H9 (cell line): ENCODE results near the gene CAV2. TPM values are rescaled to one million over a fixed set of nuclear protein-coding genes. Genes with fewer than 3 reads are reported as not detected.
A peak's percentile ranks its signal among the peaks of the same experiment; 100 is the strongest.

Experiments used
- DNase-seq: peaks from one replicate; pipeline ENCODE4 v3.0.0-alpha.2; 2017
- H2AFZ ChIP-seq: one replicate; pipeline ENCODE4 v1.6.1; 2013; ENCODE audit warnings: mild to moderate bottlenecking, low read length, control low read depth, moderate library complexity
- H2AK5ac ChIP-seq: 2 replicates; pipeline ENCODE4 v1.6.1; 2013; ENCODE audit warnings: low read length, control low read depth, mixed read lengths; ENCODE audit not compliant: insufficient read length
- H2BK120ac ChIP-seq: one replicate; pipeline ENCODE4 v1.6.1; 2013; ENCODE audit warnings: low read depth, mild to moderate bottlenecking, low read length, control low read depth, inconsistent platforms; ENCODE audit not compliant: poor library complexity, severe bottlenecking
- H2BK12ac ChIP-seq: 2 replicates; pipeline ENCODE4 v1.6.1; 2013; ENCODE audit warnings: low read length, control low read depth, mixed read lengths, low read depth; ENCODE audit not compliant: insufficient read length
- H2BK15ac ChIP-seq: 2 replicates; pipeline ENCODE4 v1.6.1; 2013; ENCODE audit warnings: low read depth, low read length, control low read depth
- H2BK20ac ChIP-seq: one replicate; pipeline ENCODE4 v1.6.1; 2013; ENCODE audit warnings: low read depth, mild to moderate bottlenecking, low read length, control low read depth, inconsistent platforms; ENCODE audit not compliant: poor library complexity, severe bottlenecking
- H2BK5ac ChIP-seq: 2 replicates; pipeline ENCODE4 v1.6.1; 2013; ENCODE audit warnings: low read length, control low read depth, mixed read lengths; ENCODE audit not compliant: insufficient read length
- H3K14ac ChIP-seq: 2 replicates; pipeline ENCODE4 v1.6.1; 2013; ENCODE audit warnings: low read length, control low read depth; ENCODE audit not compliant: insufficient read depth
- H3K18ac ChIP-seq: 2 replicates; pipeline ENCODE4 v1.6.1; 2013; ENCODE audit warnings: low read depth, mild to moderate bottlenecking, mixed read lengths, low read length, control low read depth; ENCODE audit not compliant: insufficient read length
- H3K23ac ChIP-seq: 2 replicates; pipeline ENCODE4 v1.6.1; 2013; ENCODE audit warnings: low read length, control low read depth, mixed read lengths, low read depth; ENCODE audit not compliant: insufficient read length
- H3K23me2 ChIP-seq: 2 replicates; pipeline ENCODE4 v1.6.1; 2013; ENCODE audit warnings: low read depth, mild to moderate bottlenecking, mixed read lengths, low read length, control low read depth; ENCODE audit not compliant: insufficient read length, poor library complexity, severe bottlenecking
- H3K27ac ChIP-seq: 2 replicates; pipeline ENCODE4 v1.5.1; 2013; ENCODE audit warnings: low read length, control low read depth, mixed read lengths, low read depth; ENCODE audit not compliant: insufficient read length
- H3K27me3 ChIP-seq: 2 replicates; pipeline ENCODE4 v1.6.1; 2013; ENCODE audit warnings: low read length, control low read depth, inconsistent platforms; ENCODE audit not compliant: insufficient read depth
- H3K4ac ChIP-seq: 2 replicates; pipeline ENCODE4 v1.6.1; 2013; ENCODE audit warnings: low read depth, mild to moderate bottlenecking, control low read depth, inconsistent platforms, low read length, moderate library complexity
- H3K4me1 ChIP-seq: 2 replicates; pipeline ENCODE4 v1.6.1; 2013; ENCODE audit warnings: low read length, control low read depth, inconsistent platforms; ENCODE audit not compliant: insufficient read depth
- H3K4me2 ChIP-seq: 2 replicates; pipeline ENCODE4 v1.6.1; 2013; ENCODE audit warnings: low read length, control low read depth, mixed read lengths; ENCODE audit not compliant: insufficient read length, insufficient read depth
- H3K56ac ChIP-seq: 2 replicates; pipeline ENCODE4 v1.6.1; 2013; ENCODE audit warnings: low read depth, mild to moderate bottlenecking, mixed read lengths, low read length, control low read depth; ENCODE audit not compliant: insufficient read length
- H3K79me1 ChIP-seq: 2 replicates; pipeline ENCODE4 v1.6.1; 2013; ENCODE audit warnings: low read depth, mild to moderate bottlenecking, moderate library complexity, low read length, control low read depth, inconsistent platforms; ENCODE audit not compliant: insufficient read depth, poor library complexity, severe bottlenecking
- H3K79me2 ChIP-seq: 2 replicates; pipeline ENCODE4 v1.6.1; 2013; ENCODE audit warnings: low read length, control low read depth, inconsistent platforms; ENCODE audit not compliant: insufficient read depth
- H3K9ac ChIP-seq: 2 replicates; pipeline ENCODE4 v1.6.1; 2013; ENCODE audit warnings: low read length, control low read depth, mixed read lengths; ENCODE audit not compliant: insufficient read length; ENCODE audit errors: extremely low read depth
- H3K9me3 ChIP-seq: one replicate; pipeline ENCODE4 v1.6.1; 2013; ENCODE audit warnings: low read depth, low read length, inconsistent platforms; ENCODE audit not compliant: control insufficient read depth
- H3T11ph ChIP-seq: one replicate; pipeline ENCODE4 v1.6.1; 2013; ENCODE audit warnings: mild to moderate bottlenecking, low read length, control low read depth, inconsistent platforms
- H4K20me1 ChIP-seq: one replicate; pipeline ENCODE4 v1.6.1; 2013; ENCODE audit not compliant: control insufficient read depth, insufficient read length, insufficient read depth
- H4K5ac ChIP-seq: 2 replicates; pipeline ENCODE4 v1.6.1; 2013; ENCODE audit warnings: low read depth, mild to moderate bottlenecking, mixed read lengths, low read length, control low read depth; ENCODE audit not compliant: insufficient read length
- H4K8ac ChIP-seq: replicated peaks from 2 replicates; pipeline ENCODE4 v1.6.1; 2013; ENCODE audit warnings: low read length, control low read depth, mixed read lengths, low read depth; ENCODE audit not compliant: insufficient read length
- H4K91ac ChIP-seq: 2 replicates; pipeline ENCODE4 v1.6.1; 2013; ENCODE audit warnings: low read depth, mild to moderate bottlenecking, moderate library complexity, mixed read lengths, low read length, control low read depth; ENCODE audit not compliant: insufficient read length
- H3K27ac Mint-ChIP-seq, 3 experiments: 2 replicates in 2 of 3; 3 replicates in 1 of 3; pipeline ENCODE4 v1.8.0; 2020 to 2021; ENCODE audit warnings: mixed read lengths in 3 of 3, mild to moderate bottlenecking in 1 of 3, moderate library complexity in 1 of 3
- H3K27me3 Mint-ChIP-seq: 2 replicates; pipeline ENCODE4 v1.8.0; 2021; ENCODE audit warnings: low read depth, mild to moderate bottlenecking, moderate library complexity, mixed read lengths
- H3K36me3 Mint-ChIP-seq, 3 experiments: 2 replicates in 2 of 3; 3 replicates in 1 of 3; pipeline ENCODE4 v1.8.0; 2020 to 2021; ENCODE audit warnings: low read depth in 3 of 3, mixed read lengths in 3 of 3; ENCODE audit not compliant: insufficient read depth in 1 of 3
- H3K4me1 Mint-ChIP-seq, 2 experiments: 2 replicates each; pipeline ENCODE4 v1.8.0; 2020; ENCODE audit warnings: mixed read lengths in 2 of 2
- H3K4me3 Mint-ChIP-seq, 2 experiments: 2 replicates in 1 of 2; 3 replicates in 1 of 2; pipeline ENCODE4 v1.8.0; 2020 to 2021; ENCODE audit warnings: mild to moderate bottlenecking in 2 of 2, mixed read lengths in 2 of 2, moderate library complexity in 1 of 2
- H3K9me3 Mint-ChIP-seq, 2 experiments: 2 replicates in 1 of 2; 3 replicates in 1 of 2; pipeline ENCODE4 v1.8.0; 2020; ENCODE audit warnings: mild to moderate bottlenecking in 2 of 2, mixed read lengths in 2 of 2, moderate library complexity in 1 of 2
- CTCF ChIP-seq: fragments of 200-600 bp; sonication (generic); conservative IDR thresholded peaks from 3 replicates; pipeline ENCODE4 v1.8.0; 2021; ENCODE audit warnings: antibody characterized with exemption, mild to moderate bottlenecking
- WGBS: extraction: QIAGEN DNeasy Blood & Tissue Kit; methylation state at CpG from one replicate; pipeline ENCODE4 v1.1.7; 2013; ENCODE audit warnings: missing lambda C conversion rate, low lambda C conversion rate, mixed read lengths; ENCODE audit not compliant: insufficient read length; ENCODE audit errors: extremely low coverage; 5-methylcytosine and 5-hydroxymethylcytosine counted together
- total RNA-seq: library from RNA; stranded (reverse); gene quantifications from 2 replicates; pipeline ENCODE4 v1.2.1, GENCODE V29; 2021

The CAV2 gene
- total RNA-seq, 1 experiment from 2014 or later: 3.7 TPM

- no peak for DNase-seq
- H2BK12ac ChIP-seq: no peak overlapping the region
- H2BK15ac ChIP-seq: no peak overlapping the region
- WGBS: no CpG with 5 or more reads among the region's 1 CpG
- H3K23me2 ChIP-seq: no peaks in the 10 kb centered on the region
- H2BK5ac ChIP-seq: no peak overlapping the region
- H3K9me3 ChIP-seq: no peaks in the 10 kb centered on the region
- no peak overlapping the region for H3K9ac ChIP-seq
- no peak overlapping the region for H2BK120ac ChIP-seq
- H3K4me1 Mint-ChIP-seq: no peaks in the 10 kb centered on the region
- no peak for TF ChIP-seq CTCF
- H3K18ac ChIP-seq: no peak overlapping the region
- H3K79me1 ChIP-seq: no peaks in the 10 kb centered on the region
- no peak overlapping the region for H3K23ac ChIP-seq
- H3K79me2 ChIP-seq: no peaks in the 10 kb centered on the region
- H3K36me3 Mint-ChIP-seq: peaks cover 0 to 4% (median 4%) of the 10 kb centered on the region in 3 experiments; a peak in 3 of 7 replicates
- no peaks in the 10 kb centered on the region; the same call in 1 of the 2 replicates for H3K27me3 Mint-ChIP-seq
- H2AK5ac ChIP-seq: no peak overlapping the region
- H3K56ac ChIP-seq: no peak overlapping the region
- peaks cover 6 to 10% of the 10 kb centered on the region in 2 experiments; a peak in 2 of 5 replicates for H3K9me3 Mint-ChIP-seq
- no peak overlapping the region for H4K91ac ChIP-seq
- H3K4me3 Mint-ChIP-seq: no peak overlapping the region
- H3K4me2 ChIP-seq: no peak overlapping the region
- H3K27ac Mint-ChIP-seq: 0 out of 7 replicates have a peak overlapping the region, but pooled peaks of 1 of the 3 experiments have one; percentile 34
- no peak overlapping the region for H4K5ac ChIP-seq
- no peak overlapping the region for H4K8ac ChIP-seq
- no peak overlapping the region for H3T11ph ChIP-seq
- no peaks in the 10 kb centered on the region for H4K20me1 ChIP-seq
- no peak overlapping the region for H2AFZ ChIP-seq
- no peak overlapping the region for H3K27ac ChIP-seq
- no peaks in the 10 kb centered on the region for H3K4me1 ChIP-seq
- H3K4ac ChIP-seq: no peak overlapping the region
- H2BK20ac ChIP-seq: no peak overlapping the region
- no peak overlapping the region for H3K14ac ChIP-seq
- H3K27me3 ChIP-seq: no peaks in the 10 kb centered on the region; the same call in 1 of the 2 replicates
Measured at GRCh38 chr7:116477625-116478024, 21.9 kb upstream of the CAV2 start.
